GM12874 (cell line): ENCODE data around the gene RHBG.

ENCODE experiments used
- CTCF ChIP-seq: IDR thresholded peaks from 2 replicates; pipeline ENCODE4 v1.5.1; 2011; ENCODE audit warnings: low read depth, mild to moderate bottlenecking, control low read depth, low read length, moderate library complexity; ENCODE audit not compliant: insufficient read depth

The RHBG gene

GRCh38 chr1:156391366-156391677 lies 22.3 kb downstream of the RHBG start:
- TF ChIP-seq CTCF: no peak

- TF ChIP-seq CTCF: no peak
Observed at GRCh38 chr1:156391701-156392100, 22.7 kb downstream of the RHBG start.

GRCh38 chr1:156392452-156392853 lies 23.4 kb downstream of the RHBG start:
- TF ChIP-seq CTCF: no peak

- TF ChIP-seq CTCF: no peak
Observed at GRCh38 chr1:156393095-156393494, 24.1 kb downstream of the RHBG start.

GRCh38 chr1:156394082-156394481 lies 25.1 kb downstream of the RHBG start:
- TF ChIP-seq CTCF: no peak

- TF ChIP-seq CTCF: no peak
Observed at GRCh38 chr1:156394835-156395461, 25.9 kb downstream of the RHBG start.

- TF ChIP-seq CTCF: no peak
Observed at GRCh38 chr1:156399355-156400125, 30.5 kb downstream of the RHBG start.
